MCF 10A (cell line): ENCODE measurements around the gene CCT3. TPM values are rescaled to one million over a fixed set of nuclear protein-coding genes. Genes with fewer than 3 reads are reported as not detected.

Experiments
- BruUV-seq: library from RNA; stranded (reverse); fragments of 400-500 nt; replicated peaks from 2 replicates; lab custom pipeline; 2021; lab: Mats Ljungman, UMichigan
- CTCF ChIA-PET: fragments of 300-600 bp; sonication (Branson Sonifier 250); formaldehyde crosslinking; extraction: SDS; loops from one replicate; lab custom pipeline; 2021; ENCODE audit warnings: antibody characterized with exemption, inconsistent platforms; lab: Yijun Ruan, JAX
- POLR2A ChIA-PET: fragments of 300-600, 350-650 bp; sonication (Branson Sonifier 250); formaldehyde crosslinking; extraction: SDS; loops from one replicate; lab custom pipeline; 2020; ENCODE audit warnings: antibody characterized with exemption, inconsistent platforms; lab: Yijun Ruan, JAX
- DNase-seq: peaks from one replicate; pipeline ENCODE4 v3.0.0-alpha.2; 2018; ENCODE audit not compliant: unreplicated experiment
- H3K27ac Mint-ChIP-seq: one replicate; pipeline ENCODE4 v1.8.0; 2022; ENCODE audit warnings: mild to moderate bottlenecking, low read depth, mixed read lengths; ENCODE audit not compliant: unreplicated experiment
- H3K27me3 Mint-ChIP-seq: one replicate; pipeline ENCODE4 v1.8.0; 2022; ENCODE audit warnings: mixed read lengths; ENCODE audit not compliant: insufficient read depth, unreplicated experiment
- H3K36me3 Mint-ChIP-seq: one replicate; pipeline ENCODE4 v1.8.0; 2022; ENCODE audit warnings: mild to moderate bottlenecking, moderate library complexity, mixed read lengths; ENCODE audit not compliant: insufficient read depth, unreplicated experiment
- H3K4me1 Mint-ChIP-seq: one replicate; pipeline ENCODE4 v1.8.0; 2022; ENCODE audit warnings: mixed read lengths; ENCODE audit not compliant: insufficient read depth, unreplicated experiment
- H3K4me3 Mint-ChIP-seq: one replicate; pipeline ENCODE4 v1.8.0; 2022; ENCODE audit warnings: mild to moderate bottlenecking, moderate library complexity, mixed read lengths; ENCODE audit not compliant: unreplicated experiment
- H3K9me3 Mint-ChIP-seq: one replicate; pipeline ENCODE4 v1.8.0; 2022; ENCODE audit warnings: mixed read lengths; ENCODE audit not compliant: unreplicated experiment
- intact Hi-C: fragments of 100-400 bp; cut with micrococcal nuclease; formaldehyde crosslinking; loops from 2 replicates; pipeline ENCODE4 v1.14.1; 2022
- total RNA-seq: library from RNA; stranded (reverse); gene quantifications from 2 replicates; pipeline ENCODE4 v1.2.3, GENCODE V29; 2022
- TF ChIP-seq, protein P1 (sequence below): fragments of 200-600 bp; IDR thresholded peaks from one replicate; pipeline ENCODE4 v1.8.0; 2022; ENCODE audit warnings: antibody characterized with exemption, mild to moderate bottlenecking; ENCODE audit not compliant: unreplicated experiment

The CCT3 gene
- total RNA-seq, 1 experiment from 2014 or later, result 574 TPM

- Mint-ChIP-seq H3K36me3 (no peaks in the 10 kb centered on the region), H3K4me1 (no peaks in the 10 kb centered on the region), H3K27ac (no peak overlapping the region), H3K9me3 (no peaks in the 10 kb centered on the region), H3K4me3 (no peak overlapping the region), H3K27me3 (peaks cover 22% of the 10 kb centered on the region)
- CTCF ChIA-PET, result interaction anchor here (1.3 to 10.3 kb wide), 5 partner anchors 8 to 81 kb away, joined by 5 to 121 read pairs (median 7); no protein-coding TSS in a partner anchor
- no peak for DNase-seq
- BruUV-seq, result no TSS peak
- intact Hi-C loops, result no loop called here
- POLR2A ChIA-PET, result interaction anchor here (1.0 kb wide), 1 partner anchor 226 kb away, joined by 3 read pairs; no protein-coding TSS in a partner anchor
- TF ChIP-seq, protein P1, sequence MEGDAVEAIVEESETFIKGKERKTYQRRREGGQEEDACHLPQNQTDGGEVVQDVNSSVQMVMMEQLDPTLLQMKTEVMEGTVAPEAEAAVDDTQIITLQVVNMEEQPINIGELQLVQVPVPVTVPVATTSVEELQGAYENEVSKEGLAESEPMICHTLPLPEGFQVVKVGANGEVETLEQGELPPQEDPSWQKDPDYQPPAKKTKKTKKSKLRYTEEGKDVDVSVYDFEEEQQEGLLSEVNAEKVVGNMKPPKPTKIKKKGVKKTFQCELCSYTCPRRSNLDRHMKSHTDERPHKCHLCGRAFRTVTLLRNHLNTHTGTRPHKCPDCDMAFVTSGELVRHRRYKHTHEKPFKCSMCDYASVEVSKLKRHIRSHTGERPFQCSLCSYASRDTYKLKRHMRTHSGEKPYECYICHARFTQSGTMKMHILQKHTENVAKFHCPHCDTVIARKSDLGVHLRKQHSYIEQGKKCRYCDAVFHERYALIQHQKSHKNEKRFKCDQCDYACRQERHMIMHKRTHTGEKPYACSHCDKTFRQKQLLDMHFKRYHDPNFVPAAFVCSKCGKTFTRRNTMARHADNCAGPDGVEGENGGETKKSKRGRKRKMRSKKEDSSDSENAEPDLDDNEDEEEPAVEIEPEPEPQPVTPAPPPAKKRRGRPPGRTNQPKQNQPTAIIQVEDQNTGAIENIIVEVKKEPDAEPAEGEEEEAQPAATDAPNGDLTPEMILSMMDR, result no peak
Measured at GRCh38 chr1:156365754-156366153, 27.7 kb upstream of the CCT3 start.

DNA sequence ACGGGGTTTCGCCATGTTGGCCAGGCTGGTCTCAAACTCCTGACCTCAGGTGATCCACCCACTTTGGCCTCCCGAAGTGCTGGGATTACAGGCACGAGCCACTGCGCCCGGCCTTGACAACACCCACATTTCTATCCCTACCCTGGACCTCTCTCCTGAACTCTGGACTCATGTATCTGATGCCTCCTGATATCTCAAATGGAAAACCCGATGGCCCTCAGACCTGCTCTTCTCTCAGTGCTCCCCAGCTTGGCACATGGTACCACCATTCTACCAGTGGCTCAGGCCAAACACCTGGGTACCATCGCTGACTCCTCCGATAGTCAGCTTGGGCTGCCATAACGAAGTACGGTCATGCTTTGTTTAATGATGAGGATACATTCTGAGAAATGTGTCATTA, 22.4 kb upstream of the CCT3 start:
- Mint-ChIP-seq H3K36me3 (no peaks in the 10 kb centered on the region), H3K9me3 (no peaks in the 10 kb centered on the region), H3K27me3 (peaks cover 65% of the 10 kb centered on the region), H3K27ac (no peak overlapping the region), H3K4me3 (no peak overlapping the region), H3K4me1 (peaks cover 7% of the 10 kb centered on the region)
- ChIA-PET POLR2A (interaction anchor here (0.6 to 0.8 kb wide), 2 partner anchors 14 to 15 kb away, joined by 3 read pairs; no protein-coding TSS in a partner anchor), CTCF (interaction anchor here (0.5 to 10.3 kb wide), 8 partner anchors 17 to 506 kb away, joined by 3 to 121 read pairs (median 5); no protein-coding TSS in a partner anchor)
- no TSS peak for BruUV-seq
- DNase-seq, result no peak
- intact Hi-C loops, result no loop called here
- TF ChIP-seq, protein P1, result no peak

- POLR2A ChIA-PET, result interaction anchor here (0.6 to 1.3 kb wide), 4 partner anchors 13 to 438 kb away, joined by 3 to 5 read pairs (median 3); partner anchors contain the start of genes CCT3 and TSACC
- DNase-seq, result peak; percentile 48
- CTCF ChIA-PET, result interaction anchor here (0.5 to 10.3 kb wide), 13 partner anchors 9 to 505 kb away, joined by 3 to 121 read pairs (median 4); no protein-coding TSS in a partner anchor
- intact Hi-C loops, result no loop called here
- Mint-ChIP-seq H3K9me3 (no peaks in the 10 kb centered on the region), H3K4me3 (no peak overlapping the region), H3K4me1 (peaks cover 7% of the 10 kb centered on the region), H3K36me3 (peaks cover 4% of the 10 kb centered on the region), H3K27me3 (peaks cover 63% of the 10 kb centered on the region), H3K27ac (no peak overlapping the region)
- TF ChIP-seq, protein P1, result no peak
- no TSS peak for BruUV-seq
Measured at GRCh38 chr1:156359973-156360372, 21.9 kb upstream of the CCT3 start.

- Mint-ChIP-seq H3K9me3 (no peaks in the 10 kb centered on the region), H3K27ac (no peak overlapping the region), H3K27me3 (peaks cover 56% of the 10 kb centered on the region), H3K4me1 (peaks cover 7% of the 10 kb centered on the region), H3K4me3 (no peak overlapping the region), H3K36me3 (peaks cover 6% of the 10 kb centered on the region)
- ChIA-PET POLR2A (interaction anchor here (0.6 to 1.3 kb wide), 4 partner anchors 11 to 213 kb away, joined by 3 to 6 read pairs (median 4); partner anchors contain the start of genes CCT3, IQGAP3 and TSACC), CTCF (interaction anchor here (0.5 to 10.3 kb wide), 23 partner anchors 9 to 934 kb away, joined by 3 to 121 read pairs (median 4); partner anchors contain the start of gene RHBG)
- BruUV-seq, result no TSS peak
- TF ChIP-seq, protein P1, result no peak
- intact Hi-C loops, result no loop called here
- DNase-seq, result no peak
Measured at GRCh38 chr1:156359249-156359648, 21.2 kb upstream of the CCT3 start.
